Activated B cell treated with CpG ODN at 0.5 μM for 24 hours (primary cell): ENCODE results near the gene ANKH. TPM values are rescaled to one million over a fixed set of nuclear protein-coding genes. Genes with fewer than 3 reads are reported as not detected.

Experiments used
- ATAC-seq: fragments of 200-7000 bp; cut with Tn5 transposase; one replicate; pipeline ENCODE4 v1.10.0; 2021; ENCODE audit warnings: low read depth, mild to moderate bottlenecking, moderate library complexity
- CTCF ChIA-PET: fragments of 350-600 bp; sonication (Branson Sonifier 250); formaldehyde crosslinking; loops from one replicate; lab custom pipeline; 2021; ENCODE audit warnings: antibody characterized with exemption; lab: Charles Lee
- POLR2A ChIA-PET: fragments of 350-600 bp; sonication (Branson Sonifier 250); formaldehyde crosslinking; loops from one replicate; lab custom pipeline; 2021; ENCODE audit warnings: antibody characterized with exemption; lab: Charles Lee
- DNase-seq: peaks from one replicate; pipeline ENCODE4 v3.0.0; 2022
- H3K27ac Mint-ChIP-seq: one replicate; pipeline ENCODE4 v1.8.0; 2020; ENCODE audit warnings: mixed read lengths
- H3K27me3 Mint-ChIP-seq: one replicate; pipeline ENCODE4 v1.8.0; 2021; ENCODE audit warnings: mixed read lengths
- H3K36me3 Mint-ChIP-seq: one replicate; pipeline ENCODE4 v1.8.0; 2021; ENCODE audit warnings: low read depth, mixed read lengths
- H3K4me1 Mint-ChIP-seq: one replicate; pipeline ENCODE4 v1.8.0; 2021; ENCODE audit warnings: mixed read lengths
- H3K4me3 Mint-ChIP-seq: one replicate; pipeline ENCODE4 v1.8.0; 2020; ENCODE audit warnings: mild to moderate bottlenecking, mixed read lengths
- H3K9me3 Mint-ChIP-seq: one replicate; pipeline ENCODE4 v1.8.0; 2020; ENCODE audit warnings: mixed read lengths
- CTCF ChIP-seq: fragments of 200-600 bp; IDR thresholded peaks from one replicate; pipeline ENCODE4 v1.8.0; 2022; ENCODE audit warnings: antibody characterized with exemption, mild to moderate bottlenecking
- intact Hi-C: fragments of 100-400 bp; cut with micrococcal nuclease; formaldehyde crosslinking; loops from one replicate; pipeline ENCODE4 v1.15.1; 2024
- total RNA-seq: library from RNA; stranded (reverse); gene quantifications from 2 replicates; pipeline ENCODE4 v1.2.3, GENCODE V29; 2022

Gene ANKH
- total RNA-seq, 1 donor from 2014 or later: 43.3 TPM

- CTCF ChIA-PET: no interaction called here
- Mint-ChIP-seq H3K36me3 (peaks cover 5% of the 10 kb centered on the region), H3K27ac (no peak overlapping the region), H3K4me3 (no peak overlapping the region), H3K27me3 (no peaks in the 10 kb centered on the region), H3K9me3 (no peaks in the 10 kb centered on the region), H3K4me1 (no peaks in the 10 kb centered on the region)
- DNase-seq (no peak), ATAC-seq (no peak)
- intact Hi-C loops: no loop called here
- TF ChIP-seq CTCF: no peak
- POLR2A ChIA-PET: no interaction called here
Observed at GRCh38 chr5:14859150-14859549, 12.4 kb downstream of the ANKH start.

GRCh38 chr5:14855366-14855765, 16.2 kb downstream of the ANKH start:
- H3K27me3 Mint-ChIP-seq: no peaks in the 10 kb centered on the region
- POLR2A ChIA-PET: no interaction called here
- DNase-seq (no peak), ATAC-seq (no peak)
- intact Hi-C loops: no loop called here
- H3K36me3 Mint-ChIP-seq: peaks cover 5% of the 10 kb centered on the region
- no peak overlapping the region for H3K27ac Mint-ChIP-seq
- peaks cover 20% of the 10 kb centered on the region for H3K4me1 Mint-ChIP-seq
- no peak for TF ChIP-seq CTCF
- no peaks in the 10 kb centered on the region for H3K9me3 Mint-ChIP-seq
- H3K4me3 Mint-ChIP-seq: no peak overlapping the region
- CTCF ChIA-PET: no interaction called here

GRCh38 chr5:14854799-14855198, 16.8 kb downstream of the ANKH start:
- POLR2A ChIA-PET: no interaction called here
- CTCF ChIA-PET: no interaction called here
- no peak for ATAC-seq
- TF ChIP-seq CTCF: no peak
- intact Hi-C loops: loop anchor here (5.0 kb wide), 1 partner anchor 42 kb away; no protein-coding TSS in a partner anchor
- DNase-seq: no peak
- Mint-ChIP-seq H3K4me1 (peaks cover 20% of the 10 kb centered on the region), H3K27ac (no peak overlapping the region), H3K27me3 (no peaks in the 10 kb centered on the region), H3K4me3 (no peak overlapping the region), H3K9me3 (no peaks in the 10 kb centered on the region), H3K36me3 (peaks cover 6% of the 10 kb centered on the region)

GRCh38 chr5:14853685-14854084, 17.9 kb downstream of the ANKH start:
- H3K9me3 Mint-ChIP-seq: no peaks in the 10 kb centered on the region
- peaks cover 20% of the 10 kb centered on the region for H3K4me1 Mint-ChIP-seq
- H3K36me3 Mint-ChIP-seq: peaks cover 11% of the 10 kb centered on the region
- POLR2A ChIA-PET: no interaction called here
- CTCF ChIA-PET: no interaction called here
- H3K27ac Mint-ChIP-seq: no peak overlapping the region
- H3K27me3 Mint-ChIP-seq: no peaks in the 10 kb centered on the region
- TF ChIP-seq CTCF: no peak
- no peak overlapping the region for H3K4me3 Mint-ChIP-seq
- intact Hi-C loops: loop anchor here (5.0 kb wide), 1 partner anchor 41 kb away; no protein-coding TSS in a partner anchor
- ATAC-seq: no peak
- DNase-seq: no peak

GRCh38 chr5:14852779-14853178, 18.8 kb downstream of the ANKH start:
- no peak for ATAC-seq
- no peak for DNase-seq
- intact Hi-C loops: loop anchor here (5.0 kb wide), 1 partner anchor 40 kb away; no protein-coding TSS in a partner anchor
- H3K9me3 Mint-ChIP-seq: no peaks in the 10 kb centered on the region
- no peak overlapping the region for H3K27ac Mint-ChIP-seq
- peaks cover 14% of the 10 kb centered on the region for H3K36me3 Mint-ChIP-seq
- H3K4me1 Mint-ChIP-seq: peaks cover 20% of the 10 kb centered on the region
- ChIA-PET POLR2A (no interaction called here), CTCF (no interaction called here)
- H3K27me3 Mint-ChIP-seq: no peaks in the 10 kb centered on the region
- no peak for TF ChIP-seq CTCF
- H3K4me3 Mint-ChIP-seq: no peak overlapping the region
